Liver (tissue), 9 donors: ENCODE measurements around the gene EXTL1. TPM values are rescaled to one million over a fixed set of nuclear protein-coding genes. Genes with fewer than 3 reads are reported as not detected.

Experiments
- DNase-seq: peaks from one replicate; pipeline ENCODE4 v3.0.0-alpha.2; 2017; ENCODE audit warnings: low spot score
- H3K27ac ChIP-seq, 2 donors: one replicate each; pipeline ENCODE4 v1.7.0; 2013; ENCODE audit warnings: inconsistent platforms in 2 of 2, low read length in 2 of 2, control low read depth in 1 of 2, low read depth in 1 of 2, mild to moderate bottlenecking in 1 of 2
- H3K27me3 ChIP-seq, 4 donors: one replicate each; pipeline versions ENCODE4 v1.6.1 to v1.7.0; 2013; ENCODE audit warnings: low read length in 3 of 4, inconsistent platforms in 1 of 4, mild to moderate bottlenecking in 1 of 4, moderate library complexity in 1 of 4; ENCODE audit not compliant: control insufficient read depth in 4 of 4, insufficient read depth in 4 of 4
- H3K36me3 ChIP-seq, 4 donors: one replicate each; pipeline versions ENCODE4 v1.6.1 to v1.7.0; 2013; ENCODE audit warnings: low read length in 3 of 4, mild to moderate bottlenecking in 3 of 4, low read depth in 1 of 4, moderate library complexity in 1 of 4; ENCODE audit not compliant: control insufficient read depth in 4 of 4, insufficient read depth in 3 of 4
- H3K4me1 ChIP-seq, 4 donors: one replicate each; pipeline versions ENCODE4 v1.6.1 to v1.7.0; 2013; ENCODE audit warnings: low read length in 3 of 4, mild to moderate bottlenecking in 3 of 4, moderate library complexity in 1 of 4; ENCODE audit not compliant: control insufficient read depth in 4 of 4, insufficient read depth in 4 of 4
- H3K4me3 ChIP-seq, 3 donors: one replicate each; pipeline versions ENCODE4 v1.6.1 to v1.7.0; 2013; ENCODE audit warnings: low read length in 3 of 3, control low read depth in 1 of 3, low read depth in 1 of 3, mild to moderate bottlenecking in 1 of 3
- H3K9ac ChIP-seq, 2 donors: one replicate each; pipeline ENCODE4 v1.7.0; 2013; ENCODE audit warnings: low read length in 2 of 2, mild to moderate bottlenecking in 2 of 2, moderate library complexity in 2 of 2, control low read depth in 1 of 2, low read depth in 1 of 2
- H3K9me3 ChIP-seq, 4 donors: one replicate each; pipeline versions ENCODE4 v1.6.1 to v1.7.0; 2013; ENCODE audit warnings: low read length in 3 of 4; ENCODE audit not compliant: control insufficient read depth in 4 of 4
- ATF3 ChIP-seq: IDR thresholded peaks from 2 replicates; pipeline ENCODE4 v1.6.1; 2016; ENCODE audit warnings: antibody characterized with exemption
- CTCF ChIP-seq: fragments of 150-350 bp; IDR thresholded peaks from 2 replicates; pipeline ENCODE4 v1.5.1; 2017; ENCODE audit warnings: improper control_type of control experiment, low read depth, low read length; ENCODE audit not compliant: missing input control
- FOXA1 ChIP-seq: IDR thresholded peaks from 2 replicates; pipeline ENCODE4 v1.6.1; 2016; ENCODE audit warnings: antibody characterized with exemption
- FOXA2 ChIP-seq: IDR thresholded peaks from 2 replicates; pipeline ENCODE4 v1.6.1; 2016; ENCODE audit warnings: antibody characterized with exemption
- GABPA ChIP-seq, 2 donors: IDR thresholded peaks in 1 of 2; conservative IDR thresholded peaks in 1 of 2; 2 replicates each; pipeline ENCODE4 v1.6.1; 2016; ENCODE audit warnings: antibody characterized with exemption in 2 of 2, mild to moderate bottlenecking in 1 of 2, moderate library complexity in 1 of 2
- HNF4A ChIP-seq, 2 donors: conservative IDR thresholded peaks; 2 replicates each; pipeline ENCODE4 v1.6.1; 2016; ENCODE audit warnings: antibody characterized with exemption in 2 of 2, mild to moderate bottlenecking in 2 of 2
- HNF4G ChIP-seq: IDR thresholded peaks from 2 replicates; pipeline ENCODE4 v1.6.1; 2016; ENCODE audit warnings: antibody characterized with exemption
- JUND ChIP-seq, 2 donors: IDR thresholded peaks; 2 replicates each; pipeline ENCODE4 v1.6.1; 2016; ENCODE audit warnings: antibody characterized with exemption in 2 of 2
- MAX ChIP-seq: IDR thresholded peaks from 2 replicates; pipeline ENCODE4 v1.6.1; 2016; ENCODE audit warnings: antibody characterized with exemption
- NR2F2 ChIP-seq: IDR thresholded peaks from 2 replicates; pipeline ENCODE4 v1.6.1; 2016; ENCODE audit warnings: antibody characterized with exemption
- RAD21 ChIP-seq, 2 donors: IDR thresholded peaks; 2 replicates each; pipeline ENCODE4 v1.6.1; 2016; ENCODE audit warnings: antibody characterized with exemption in 2 of 2, mild to moderate bottlenecking in 2 of 2
- TAF1 ChIP-seq: conservative IDR thresholded peaks from 2 replicates; pipeline ENCODE4 v1.6.1; 2016; ENCODE audit warnings: antibody characterized with exemption, mild to moderate bottlenecking
- ZBTB33 ChIP-seq: IDR thresholded peaks from 2 replicates; pipeline ENCODE4 v1.6.1; 2016; ENCODE audit warnings: antibody characterized with exemption
- WGBS: extraction: QIAGEN DNeasy Blood & Tissue Kit; methylation state at CpG from one replicate; pipeline ENCODE4 v1.1.7; 2013; 5-methylcytosine and 5-hydroxymethylcytosine counted together
- polyA plus RNA-seq, 2 donors: library from polyadenylated mRNA; stranded (reverse) in 1 of 2; unstranded in 1 of 2; fragments of 200-250 nt in 1 of 2; fragments of >200 nt in 1 of 2; fragmentation: Nextera tagmentation in 1 of 2; extraction: Ambion mirVana in 1 of 2; gene quantifications; one replicate each; pipeline versions ENCODE4 v1.2.1 to v1.2.3, GENCODE V29; 2013 to 2015
- total RNA-seq, 2 donors: library from RNA; depleted of rRNA; stranded (reverse); fragments of >200 nt; gene quantifications; one replicate each; pipeline ENCODE4 v1.2.3, GENCODE V29; 2014
- donor health status: healthy.
- donor health status: healthy.
- donor health status: healthy.
- donor health status: healthy.
- donor health status: healthy.

EXTL1 gene
- total and polyA plus RNA-seq, 4 donors: under 0.01 TPM; not detected in 3

GRCh38 chr1:26049531-26050247 is 28.1 kb downstream of the EXTL1 start:
- WGBS: 67% methylated on average over 10 of the region's 10 CpGs
- no peak for TF ChIP-seq JUND (IDR thresholded peaks at IDR 0.05)
- TF ChIP-seq TAF1: no peak
- TF ChIP-seq CTCF: no peak
- no peak for DNase-seq
- no peaks in the 10 kb centered on the region for H3K36me3 ChIP-seq
- H3K4me1 ChIP-seq: peaks cover 7 to 14% (median 9%) of the 10 kb centered on the region in 4 donors
- no peak overlapping the region for H3K9ac ChIP-seq
- H3K4me3 ChIP-seq: no peak overlapping the region
- no peak overlapping the region for H3K27ac ChIP-seq
- no peaks in the 10 kb centered on the region for H3K9me3 ChIP-seq
- H3K27me3 ChIP-seq: peaks cover 0 to 14% (median 8%) of the 10 kb centered on the region in 4 donors

GRCh38 chr1:26050248-26050640 is 28.7 kb downstream of the EXTL1 start:
- no peaks in the 10 kb centered on the region for H3K36me3 ChIP-seq
- H3K9ac ChIP-seq: no peak overlapping the region
- peaks cover 0 to 11% (median 8%) of the 10 kb centered on the region in 4 donors for H3K27me3 ChIP-seq
- peaks cover 7 to 13% (median 9%) of the 10 kb centered on the region in 4 donors for H3K4me1 ChIP-seq
- H3K27ac ChIP-seq: no peak overlapping the region
- H3K4me3 ChIP-seq: no peak overlapping the region
- DNase-seq: no peak
- TF ChIP-seq MAX (no peak), HNF4A (conservative IDR thresholded peaks at IDR 0.05) (no peak), ZBTB33 (no peak), FOXA1 (no peak), JUND (IDR thresholded peaks at IDR 0.05) (no peak), HNF4G (no peak), GABPA (IDR thresholded peaks at IDR 0.05 in 1 of 2, conservative IDR thresholded peaks at IDR 0.05 in 1 of 2) (no peak)
- WGBS: 95% methylated on average over 6 of the region's 6 CpGs
- H3K9me3 ChIP-seq: no peaks in the 10 kb centered on the region

- H3K9ac ChIP-seq: no peak overlapping the region
- H3K27me3 ChIP-seq: peaks cover 0 to 3% (median 0%) of the 10 kb centered on the region in 4 donors
- no peak for DNase-seq
- no peak for TF ChIP-seq NR2F2
- TF ChIP-seq ATF3: no peak
- TF ChIP-seq MAX: no peak
- TF ChIP-seq FOXA2: no peak
- TF ChIP-seq FOXA1: no peak
- TF ChIP-seq HNF4A (conservative IDR thresholded peaks at IDR 0.05): no peak
- TF ChIP-seq JUND (IDR thresholded peaks at IDR 0.05): no peak
- TF ChIP-seq GABPA (IDR thresholded peaks at IDR 0.05 in 1 of 2, conservative IDR thresholded peaks at IDR 0.05 in 1 of 2): no peak
- no peak for TF ChIP-seq RAD21 (IDR thresholded peaks at IDR 0.05)
- TF ChIP-seq HNF4G: no peak
- H3K9me3 ChIP-seq: no peaks in the 10 kb centered on the region
- 42% methylated on average over 16 of the region's 16 CpGs for WGBS
- H3K27ac ChIP-seq: no peak overlapping the region
- H3K36me3 ChIP-seq: no peaks in the 10 kb centered on the region
- no peaks in the 10 kb centered on the region for H3K4me1 ChIP-seq
- H3K4me3 ChIP-seq: no peak overlapping the region
Observed at GRCh38 chr1:26053718-26054560, 32.4 kb downstream of the EXTL1 start.
